IMR-90 (cell line): ENCODE results near the gene PDCL2. TPM values are rescaled to one million over a fixed set of nuclear protein-coding genes. Genes with fewer than 3 reads are reported as not detected.
A peak's percentile ranks its signal among the peaks of the same experiment; 100 is the strongest.

Experiments
- ATAC-seq: fragments of 200-7000 bp; cut with Tn5 transposase; 2 replicates; pipeline ENCODE4 v1.9.1; 2020; ENCODE audit warnings: low read depth, mild to moderate bottlenecking, moderate library complexity
- BruUV-seq: library from RNA; stranded (reverse); fragments of 400-500 nt; replicated peaks from 2 replicates; lab custom pipeline; 2021; lab: Mats Ljungman, UMichigan
- CTCF ChIA-PET: fragments of 300-600 bp; formaldehyde crosslinking; extraction: SDS; loops from one replicate; lab custom pipeline; 2021; ENCODE audit warnings: antibody characterized with exemption; lab: Yijun Ruan, JAX
- POLR2A ChIA-PET: fragments of 300-600 bp; sonication (Branson Sonifier 250); formaldehyde crosslinking; loops from one replicate; lab custom pipeline; 2022; ENCODE audit warnings: antibody characterized with exemption; ENCODE audit not compliant: unreplicated experiment; lab: Charles Lee
- DNase-seq: peaks from one replicate; pipeline ENCODE4 v3.0.0; 2013
- H2AFZ ChIP-seq: replicated peaks from 2 replicates; pipeline ENCODE3; 2013; ENCODE audit warnings: low read length, mild to moderate bottlenecking; ENCODE audit not compliant: poor library complexity
- H2AK5ac ChIP-seq: 2 replicates; pipeline ENCODE4 v1.6.1; 2013; ENCODE audit warnings: low read depth, low read length, inconsistent platforms
- H2AK9ac ChIP-seq: replicated peaks from 2 replicates; pipeline ENCODE3; 2013; ENCODE audit warnings: mild to moderate bottlenecking, low read depth, low read length, moderate library complexity; ENCODE audit not compliant: poor library complexity
- H2BK120ac ChIP-seq: 2 replicates; pipeline ENCODE4 v1.6.1; 2013; ENCODE audit warnings: low read depth, low read length, inconsistent platforms
- H2BK15ac ChIP-seq: 3 replicates; pipeline ENCODE4 v1.6.1; 2013; ENCODE audit warnings: low read depth, low read length, inconsistent platforms
- H2BK20ac ChIP-seq: 2 replicates; pipeline ENCODE4 v1.6.1; 2013; ENCODE audit warnings: low read depth, mild to moderate bottlenecking, inconsistent platforms, low read length, moderate library complexity
- H2BK5ac ChIP-seq: 2 replicates; pipeline ENCODE4 v1.6.1; 2013; ENCODE audit warnings: mild to moderate bottlenecking, low read depth, low read length, inconsistent platforms; ENCODE audit not compliant: poor library complexity, severe bottlenecking
- H3K14ac ChIP-seq: replicated peaks from 2 replicates; pipeline ENCODE4 v1.6.1; 2013; ENCODE audit warnings: low read depth, low read length, inconsistent platforms
- H3K18ac ChIP-seq: 2 replicates; pipeline ENCODE4 v1.6.1; 2013; ENCODE audit warnings: low read depth, low read length, control low read depth
- H3K23ac ChIP-seq: 2 replicates; pipeline ENCODE4 v1.6.1; 2013; ENCODE audit warnings: low read depth, low read length, inconsistent platforms
- H3K27ac ChIP-seq: 2 replicates; pipeline ENCODE4 v1.5.1; 2013; ENCODE audit warnings: mild to moderate bottlenecking, control low read depth, low read length; ENCODE audit not compliant: insufficient read depth
- H3K27me3 ChIP-seq: 2 replicates; pipeline ENCODE4 v1.6.1; 2013; ENCODE audit warnings: low read length; ENCODE audit not compliant: control insufficient read depth, insufficient read depth
- H3K36me3 ChIP-seq: 2 replicates; pipeline ENCODE4 v1.6.1; 2013; ENCODE audit warnings: low read length, mixed read lengths; ENCODE audit not compliant: control insufficient read depth, insufficient read depth
- H3K4ac ChIP-seq: 2 replicates; pipeline ENCODE4 v1.6.1; 2013; ENCODE audit warnings: low read depth, low read length, inconsistent platforms
- H3K4me1 ChIP-seq: 2 replicates; pipeline ENCODE4 v1.6.1; 2013; ENCODE audit warnings: low read length, mixed read lengths; ENCODE audit not compliant: control insufficient read depth, insufficient read depth
- H3K4me2 ChIP-seq: 2 replicates; pipeline ENCODE4 v1.6.1; 2013; ENCODE audit warnings: low read depth, mild to moderate bottlenecking, control low read depth, low read length, moderate library complexity
- H3K4me3 ChIP-seq: 2 replicates; pipeline ENCODE4 v1.5.1; 2013; ENCODE audit warnings: low read depth, mild to moderate bottlenecking, control low read depth, low read length, moderate library complexity; ENCODE audit not compliant: insufficient read depth
- H3K56ac ChIP-seq: 2 replicates; pipeline ENCODE4 v1.6.1; 2013; ENCODE audit warnings: low read length, inconsistent platforms; ENCODE audit not compliant: insufficient read depth; ENCODE audit errors: extremely low read depth
- H3K79me1 ChIP-seq, 2 experiments: 2 replicates each; pipeline ENCODE4 v1.6.1; 2013; ENCODE audit warnings: low read length in 2 of 2, inconsistent platforms in 1 of 2, low read depth in 1 of 2
- H3K9ac ChIP-seq: 2 replicates; pipeline ENCODE4 v1.6.1; 2013; ENCODE audit warnings: low read depth, low read length, control low read depth
- H3K9me1 ChIP-seq: 2 replicates; pipeline ENCODE4 v1.6.1; 2013; ENCODE audit warnings: low read length, inconsistent platforms; ENCODE audit not compliant: insufficient read depth
- H3K9me3 ChIP-seq: 2 replicates; pipeline ENCODE4 v1.6.1; 2013; ENCODE audit warnings: low read length; ENCODE audit not compliant: control insufficient read depth, insufficient read depth
- H4K20me1 ChIP-seq: 2 replicates; pipeline ENCODE4 v1.6.1; 2013; ENCODE audit warnings: low read length, inconsistent platforms; ENCODE audit not compliant: insufficient read depth
- H4K5ac ChIP-seq: 2 replicates; pipeline ENCODE4 v1.6.1; 2013; ENCODE audit warnings: mild to moderate bottlenecking, low read depth, low read length, control low read depth
- H4K8ac ChIP-seq, 2 experiments: 2 replicates each; pipeline ENCODE4 v1.6.1; 2013; ENCODE audit warnings: low read depth in 2 of 2, low read length in 2 of 2, control low read depth in 1 of 2, inconsistent platforms in 1 of 2
- H4K91ac ChIP-seq: 2 replicates; pipeline ENCODE4 v1.6.1; 2013; ENCODE audit warnings: low read depth, low read length, inconsistent platforms; ENCODE audit not compliant: insufficient read depth
- FOS ChIP-seq: fragments of 150-350 bp; IDR thresholded peaks from 2 replicates; pipeline ENCODE4 v1.6.1; 2016; ENCODE audit warnings: low read depth, low read length
- USF2 ChIP-seq: fragments of 150-350 bp; IDR thresholded peaks from 2 replicates; pipeline ENCODE4 v1.6.1; 2017; ENCODE audit warnings: mild to moderate bottlenecking, antibody characterized with exemption, low read length, low read depth
- WGBS, 2 experiments: methylation state at CpG; one replicate each; pipeline versions ENCODE4 v1.1.5 to v1.1.7; 2013; ENCODE audit warnings: missing lambda C conversion rate in 2 of 2; ENCODE audit not compliant: insufficient read length in 1 of 2; ENCODE audit errors: extremely low coverage in 2 of 2; 5-methylcytosine and 5-hydroxymethylcytosine counted together
- dilution Hi-C: fragments of 300-500 bp; cut with HindIII; formaldehyde crosslinking; loops from one replicate; pipeline ENCODE4 v1.14.3; 2018; ENCODE audit warnings: low sequenced_read_pairs; ENCODE audit not compliant: unreplicated experiment
- in situ Hi-C: fragments of 300-500 bp; cut with MboI; formaldehyde crosslinking; loops from 3 replicates; pipeline ENCODE4 v1.14.3; 2019; ENCODE audit warnings: low sequenced_read_pairs, inconsistent platforms, mixed read lengths
- intact Hi-C: fragments of 100-400 bp; cut with micrococcal nuclease; formaldehyde crosslinking; loops from 2 replicates; pipeline ENCODE4 v1.10.0; 2022
- polyA plus RNA-seq, 3 experiments: library from polyadenylated mRNA; depleted of rRNA; stranded (reverse); fragments of >200 nt; gene quantifications; 2 replicates each; pipeline ENCODE4 v1.2.3, GENCODE V29; 2012; ENCODE audit warnings: low replicate concordance in 1 of 3
- total RNA-seq: library from RNA; depleted of rRNA; stranded (reverse); fragments of >200 nt; gene quantifications from 2 replicates; pipeline ENCODE4 v1.2.3, GENCODE V29; 2012

PDCL2 gene
- total and polyA plus RNA-seq, 2 of the 4 experiments (the other 2 are of a cell fraction), result not detected

GRCh38 chr4:55549888-55550287, 42.2 kb downstream of the PDCL2 start:
- Histone ChIP-seq H3K79me1 (peaks cover 0 to 7% of the 10 kb centered on the region in 2 experiments; a peak in 2 of 4 replicates), H4K8ac (no peak overlapping the region), H2BK120ac (no peak overlapping the region), H2AK5ac (no peak overlapping the region), H3K23ac (no peak overlapping the region), H3K36me3 (no peaks in the 10 kb centered on the region), H4K5ac (no peak overlapping the region), H3K18ac (no peak overlapping the region), H2BK5ac (no peak overlapping the region), H2AFZ (no peak overlapping the region), H2BK20ac (no peak overlapping the region), H3K56ac (no peak overlapping the region), H2BK15ac (no peak overlapping the region), H3K27me3 (no peaks in the 10 kb centered on the region), H3K9me1 (no peaks in the 10 kb centered on the region), H3K4me3 (no peak overlapping the region), H3K4me1 (peaks cover 5% of the 10 kb centered on the region; the same call in 1 of the 2 replicates), H3K27ac (no peak overlapping the region), H4K20me1 (no peaks in the 10 kb centered on the region), H3K9ac (no peak overlapping the region), H2AK9ac (no peak overlapping the region), H4K91ac (no peak overlapping the region), H3K4ac (no peak overlapping the region), H3K4me2 (peak overlapping the region; percentile 60; the same call in 1 of the 2 replicates), H3K14ac (no peak overlapping the region), H3K9me3 (no peaks in the 10 kb centered on the region)
- ChIA-PET CTCF (interaction anchor here (0.6 to 1.3 kb wide), 4 partner anchors 118 to 596 kb away, joined by 3 to 8 read pairs (median 5); partner anchors contain the start of gene SRD5A3), POLR2A (no interaction called here)
- ATAC-seq (peak; percentile 1; the same call in 1 of the 2 replicates), DNase-seq (peak; percentile 92)
- dilution Hi-C loops, result no loop called here
- no peak for TF ChIP-seq USF2
- peak; percentile 62 for TF ChIP-seq FOS
- in situ Hi-C loops, result loop anchor here (5.0 to 25.0 kb wide), 4 partner anchors 103 to 1263 kb away; partner anchors contain the start of gene SRD5A3
- no CpG with 5 or more reads among the region's 2 CpGs for WGBS, 2 experiments
- no TSS peak for BruUV-seq
- intact Hi-C loops, result loop anchor here (5.0 to 10.0 kb wide), 2 partner anchors 55 to 578 kb away; no protein-coding TSS in a partner anchor
